HG02678 (cell line): Measurements from ENCODE around the gene VHLL.

Source experiments
- ATAC-seq: cut with Tn5 transposase; IDR thresholded peaks from one replicate; pipeline ENCODE4 v1.9.1; 2021; ENCODE audit warnings: mild to moderate bottlenecking, moderate library complexity; ENCODE audit not compliant: unreplicated experiment

The VHLL gene

GRCh38 chr1:156258859-156259258, 40.2 kb downstream of the VHLL start:
- ATAC-seq, result no peak

GRCh38 chr1:156257711-156258110, 41.4 kb downstream of the VHLL start:
- no peak for ATAC-seq

DNA sequence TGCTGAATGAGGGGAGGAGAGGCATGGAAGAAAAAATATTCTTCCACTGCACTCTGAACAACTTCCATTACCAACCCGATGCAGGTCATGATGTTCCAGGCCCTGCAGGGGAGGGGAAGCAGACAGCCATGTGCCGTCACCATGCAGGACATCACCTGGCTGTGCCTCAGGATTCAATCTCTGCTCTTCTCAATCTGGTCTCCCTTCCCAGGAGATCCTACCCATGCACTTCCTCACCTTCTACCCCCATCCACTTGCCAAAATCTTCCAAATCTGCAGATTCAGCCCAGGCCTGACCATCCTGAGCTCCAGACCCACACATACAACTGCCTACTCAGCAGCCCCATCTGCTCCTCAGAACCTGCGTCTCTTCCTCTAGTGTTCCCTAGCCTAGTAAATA, 45.5 kb downstream of the VHLL start:
- no peak for ATAC-seq

- no peak for ATAC-seq
Measured at GRCh38 chr1:156251527-156251926, 47.6 kb downstream of the VHLL start.

GRCh38 chr1:156249593-156249992, 49.5 kb downstream of the VHLL start:
- no peak for ATAC-seq
